Measurements from ENCODE around the gene TOX2.

TOX2 gene

GRCh38 chr20:44014807-44015732 lies 100.4 kb downstream of the TOX2 start (continued):
- TF ChIP-seq, protein P1, sequence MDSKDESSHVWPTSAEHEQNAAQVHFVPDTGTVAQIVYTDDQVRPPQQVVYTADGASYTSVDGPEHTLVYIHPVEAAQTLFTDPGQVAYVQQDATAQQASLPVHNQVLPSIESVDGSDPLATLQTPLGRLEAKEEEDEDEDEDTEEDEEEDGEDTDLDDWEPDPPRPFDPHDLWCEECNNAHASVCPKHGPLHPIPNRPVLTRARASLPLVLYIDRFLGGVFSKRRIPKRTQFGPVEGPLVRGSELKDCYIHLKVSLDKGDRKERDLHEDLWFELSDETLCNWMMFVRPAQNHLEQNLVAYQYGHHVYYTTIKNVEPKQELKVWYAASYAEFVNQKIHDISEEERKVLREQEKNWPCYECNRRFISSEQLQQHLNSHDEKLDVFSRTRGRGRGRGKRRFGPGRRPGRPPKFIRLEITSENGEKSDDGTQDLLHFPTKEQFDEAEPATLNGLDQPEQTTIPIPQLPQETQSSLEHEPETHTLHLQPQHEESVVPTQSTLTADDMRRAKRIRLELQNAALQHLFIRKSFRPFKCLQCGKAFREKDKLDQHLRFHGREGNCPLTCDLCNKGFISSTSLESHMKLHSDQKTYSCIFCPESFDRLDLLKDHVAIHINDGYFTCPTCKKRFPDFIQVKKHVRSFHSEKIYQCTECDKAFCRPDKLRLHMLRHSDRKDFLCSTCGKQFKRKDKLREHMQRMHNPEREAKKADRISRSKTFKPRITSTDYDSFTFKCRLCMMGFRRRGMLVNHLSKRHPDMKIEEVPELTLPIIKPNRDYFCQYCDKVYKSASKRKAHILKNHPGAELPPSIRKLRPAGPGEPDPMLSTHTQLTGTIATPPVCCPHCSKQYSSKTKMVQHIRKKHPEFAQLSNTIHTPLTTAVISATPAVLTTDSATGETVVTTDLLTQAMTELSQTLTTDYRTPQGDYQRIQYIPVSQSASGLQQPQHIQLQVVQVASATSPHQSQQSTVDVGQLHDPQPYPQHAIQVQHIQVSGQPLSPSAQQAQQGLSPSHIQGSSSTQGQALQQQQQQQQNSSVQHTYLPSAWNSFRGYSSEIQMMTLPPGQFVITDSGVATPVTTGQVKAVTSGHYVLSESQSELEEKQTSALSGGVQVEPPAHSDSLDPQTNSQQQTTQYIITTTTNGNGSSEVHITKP (tag by site-specific recombination; IDR thresholded peaks at IDR 0.05) = peak; percentile 99
- TF ChIP-seq ZNF423 (tag by site-specific recombination; IDR thresholded peaks at IDR 0.05) = no peak
- TF ChIP-seq ZNF791 (tag by site-specific recombination; IDR thresholded peaks at IDR 0.05) = no peak
- TF ChIP-seq ZNF692 (tag by site-specific recombination; IDR thresholded peaks at IDR 0.05) = peak; percentile 61
- peak; percentile 77 for TF ChIP-seq IKZF3 (tag by site-specific recombination; IDR thresholded peaks at IDR 0.05)
- TF ChIP-seq FEZF1 (tag by site-specific recombination; IDR thresholded peaks at IDR 0.05) = peak; percentile 96
- TF ChIP-seq SP7 (tag by site-specific recombination; IDR thresholded peaks at IDR 0.05) = peak; percentile 56; the same call in 1 of the 2 replicates
- no peak for TF ChIP-seq ZNF596 (tag by site-specific recombination; IDR thresholded peaks at IDR 0.05)
- peak; percentile 12; the same call in 1 of the 2 replicates for TF ChIP-seq SP2 (tag by site-specific recombination; IDR thresholded peaks at IDR 0.05)

GRCh38 chr20:44015733-44016103 lies 101.1 kb downstream of the TOX2 start:
- ChIA-PET POLR2A (no interaction called here), CTCF (no interaction called here)
- H3K4me1 ChIP-seq (ENCODE audit: control insufficient read depth, insufficient read depth, low read length) = peaks cover 58% of the 10 kb centered on the region
- peak overlapping the region; percentile 64 for H3K27ac ChIP-seq (ENCODE audit: extremely low read depth, low read depth, low read length)
- H3K36me3 ChIP-seq (ENCODE audit: control insufficient read depth in 2 of 2, insufficient read depth in 1 of 2, low read length in 2 of 2) = no peaks in the 10 kb centered on the region
- no peak overlapping the region for H3K4me3 ChIP-seq (ENCODE audit: low read depth, low read length)
- H3K9me3 ChIP-seq (ENCODE audit: control insufficient read depth, insufficient read depth, low read depth, low read length) = no peaks in the 10 kb centered on the region
- TF ChIP-seq ZFP69B (tag by site-specific recombination; IDR thresholded peaks at IDR 0.05) (no peak), ZNF792 (tag by site-specific recombination; IDR thresholded peaks at IDR 0.05) (no peak), ZNF501 (tag by site-specific recombination; IDR thresholded peaks at IDR 0.05) (no peak), IKZF3 (tag by site-specific recombination; IDR thresholded peaks at IDR 0.05) (peak; percentile 86), KLF17 (tag by site-specific recombination; IDR thresholded peaks at IDR 0.05) (no peak), OVOL3 (tag by site-specific recombination; IDR thresholded peaks at IDR 0.05) (peak; percentile 24; the same call in 1 of the 2 replicates), PBX3 (CRISPR knock-in tag; IDR thresholded peaks at IDR 0.05) (no peak), ZNF18 (tag by site-specific recombination; IDR thresholded peaks at IDR 0.05) (peak; percentile 68), ZNF596 (tag by site-specific recombination; IDR thresholded peaks at IDR 0.05) (0 out of 2 replicates have a peak, but pooled peaks have one; percentile 5), ZNF473 (tag by site-specific recombination; IDR thresholded peaks at IDR 0.05) (no peak), OSR2 (tag by site-specific recombination; IDR thresholded peaks at IDR 0.05) (peak; percentile 82; the same call in 1 of the 2 replicates), ZNF2 (tag by site-specific recombination; IDR thresholded peaks at IDR 0.05) (0 out of 2 replicates have a peak, but pooled peaks have one; percentile 15), ZBTB6 (tag by site-specific recombination; IDR thresholded peaks at IDR 0.05) (no peak), ZNF843 (tag by site-specific recombination; IDR thresholded peaks at IDR 0.05) (peak; percentile 68), ZNF23 (tag by site-specific recombination; IDR thresholded peaks at IDR 0.05; ENCODE audit: borderline replicate concordance) (no peak), ZNF560 (tag by site-specific recombination; IDR thresholded peaks at IDR 0.05; ENCODE audit: borderline replicate concordance) (no peak)
- TF ChIP-seq, protein P2, sequence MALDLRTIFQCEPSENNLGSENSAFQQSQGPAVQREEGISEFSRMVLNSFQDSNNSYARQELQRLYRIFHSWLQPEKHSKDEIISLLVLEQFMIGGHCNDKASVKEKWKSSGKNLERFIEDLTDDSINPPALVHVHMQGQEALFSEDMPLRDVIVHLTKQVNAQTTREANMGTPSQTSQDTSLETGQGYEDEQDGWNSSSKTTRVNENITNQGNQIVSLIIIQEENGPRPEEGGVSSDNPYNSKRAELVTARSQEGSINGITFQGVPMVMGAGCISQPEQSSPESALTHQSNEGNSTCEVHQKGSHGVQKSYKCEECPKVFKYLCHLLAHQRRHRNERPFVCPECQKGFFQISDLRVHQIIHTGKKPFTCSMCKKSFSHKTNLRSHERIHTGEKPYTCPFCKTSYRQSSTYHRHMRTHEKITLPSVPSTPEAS (tag by site-specific recombination; IDR thresholded peaks at IDR 0.05) = no peak

Data from HEK293 (cell line).